HepG2 (cell line): ENCODE data around the gene COBL. TPM values are rescaled to one million over a fixed set of nuclear protein-coding genes. Genes with fewer than 3 reads are reported as not detected.

ENCODE experiments used
- ATAC-seq: fragments of 200-7000 bp; cut with Tn5 transposase; 3 replicates; pipeline ENCODE4 v1.9.1; 2020; ENCODE audit warnings: mild to moderate bottlenecking, moderate library complexity
- BruUV-seq: library from RNA; stranded (reverse); fragments of 400-500 nt; replicated peaks from 2 replicates; lab custom pipeline; 2021; lab: Mats Ljungman, UMichigan
- CTCF ChIA-PET: fragments of 300-600 bp; formaldehyde crosslinking; extraction: SDS; loops from one replicate; lab custom pipeline; 2021; ENCODE audit warnings: low total read pairs, inconsistent platforms, low intra/inter-chr PET ratio; lab: Yijun Ruan, JAX
- POLR2A ChIA-PET: fragments of 350-600 bp; sonication (Branson Sonifier 250); formaldehyde crosslinking; loops from one replicate; lab custom pipeline; 2020; ENCODE audit warnings: antibody characterized with exemption, inconsistent platforms; lab: Yijun Ruan, JAX
- DNase-seq: peaks from one replicate; pipeline ENCODE4 v3.0.0-alpha.2; 2015; ENCODE audit warnings: low spot score
- FAIRE-seq: peaks from 3 replicates; lab custom pipeline; 2011; peaks lifted over from hg19 to GRCh38; lab: Jason Lieb, UNC
- H2AFZ ChIP-seq: one replicate; pipeline ENCODE4 v1.6.1; 2011; ENCODE audit warnings: low read length, inconsistent platforms
- H3K27ac ChIP-seq: fragments of 300-600 bp; 3 replicates; pipeline ENCODE4 v1.8.0; 2011; ENCODE audit warnings: mixed run types, mild to moderate bottlenecking, mixed read lengths, low read length, inconsistent platforms; ENCODE audit not compliant: insufficient read depth; ENCODE audit errors: extremely low read length
- H3K27me3 ChIP-seq, 2 experiments: fragments of 200-600 bp in 1 of 2; 2 replicates in 1 of 2; 3 replicates in 1 of 2; pipeline versions ENCODE4 v1.6.0 to v1.8.0; 2011; ENCODE audit warnings: low read length in 2 of 2, mild to moderate bottlenecking in 2 of 2, moderate library complexity in 2 of 2, inconsistent platforms in 1 of 2; ENCODE audit not compliant: insufficient read depth in 2 of 2, control insufficient read depth in 1 of 2
- H3K36me3 ChIP-seq, 2 experiments: fragments of 200-600 bp in 1 of 2; replicated peaks in 1 of 2; 2 replicates in 1 of 2; 3 replicates in 1 of 2; pipeline versions ENCODE4 v1.5.1 to v1.8.0; 2011; ENCODE audit warnings: low read length in 2 of 2, inconsistent platforms in 1 of 2; ENCODE audit not compliant: insufficient read depth in 2 of 2, control insufficient read depth in 1 of 2
- H3K4me1 ChIP-seq: 2 replicates; pipeline ENCODE4 v1.5.1; 2012; ENCODE audit warnings: low read length, inconsistent platforms; ENCODE audit not compliant: insufficient read depth
- H3K4me2 ChIP-seq: 2 replicates; pipeline ENCODE4 v1.6.0; 2011; ENCODE audit warnings: low read depth, low read length, inconsistent platforms
- H3K4me3 ChIP-seq, 3 experiments: fragments of 200-600 bp in 1 of 3; sonication (generic), shearing (Covaris generic) in 1 of 3; replicated peaks in 1 of 3; 2 replicates each; pipeline ENCODE4 v1.5.1; 2011 to 2016; ENCODE audit warnings: low read length in 3 of 3, inconsistent platforms in 2 of 3, low read depth in 2 of 3, mild to moderate bottlenecking in 2 of 3, control low read depth in 1 of 3, mixed read lengths in 1 of 3; ENCODE audit not compliant: insufficient read depth in 1 of 3
- H3K79me2 ChIP-seq: one replicate; pipeline ENCODE4 v1.6.1; 2011; ENCODE audit warnings: low read length, inconsistent platforms; ENCODE audit not compliant: insufficient read depth
- H3K9ac ChIP-seq: 2 replicates; pipeline ENCODE4 v1.6.0; 2011; ENCODE audit warnings: mild to moderate bottlenecking, low read depth, low read length, inconsistent platforms; ENCODE audit not compliant: insufficient read depth
- H3K9me3 ChIP-seq: 2 replicates; pipeline ENCODE4 v1.5.1; 2012; ENCODE audit warnings: mild to moderate bottlenecking, low read length
- H4K20me1 ChIP-seq: 2 replicates; pipeline ENCODE4 v1.6.0; 2011; ENCODE audit warnings: inconsistent platforms, mild to moderate bottlenecking, low read length, moderate library complexity; ENCODE audit not compliant: insufficient read depth
- EP300 ChIP-seq, 3 experiments: sonication (generic) in 1 of 3; formaldehyde crosslinking in 1 of 3; IDR thresholded peaks; 2 replicates each; pipeline versions ENCODE4 v1.5.1 to v1.6.1; 2011 to 2020; ENCODE audit warnings: low read depth in 2 of 3, low read length in 2 of 3, borderline replicate concordance in 1 of 3, improper control_type of control experiment in 1 of 3, mild to moderate bottlenecking in 1 of 3, missing genetic modification reagents in 1 of 3, moderate library complexity in 1 of 3
- JUNB ChIP-seq: sonication (generic); formaldehyde crosslinking; IDR thresholded peaks from 2 replicates; pipeline ENCODE4 v1.8.0; 2022; ENCODE audit warnings: missing genetic modification reagents, mild to moderate bottlenecking, borderline replicate concordance
- KDM6A ChIP-seq: IDR thresholded peaks from 2 replicates; pipeline ENCODE4 v1.6.1; 2016; ENCODE audit warnings: low read depth
- MEIS2 ChIP-seq: sonication (generic); formaldehyde crosslinking; IDR thresholded peaks from 2 replicates; pipeline ENCODE4 v1.9.0; 2021; ENCODE audit warnings: mild to moderate bottlenecking, missing genetic modification reagents
- PAF1 ChIP-seq: IDR thresholded peaks from 2 replicates; pipeline ENCODE4 v1.6.1; 2016; ENCODE audit warnings: missing genetic modification reagents, missing compliant biosample characterization
- SKI ChIP-seq: fragments of 450-650 bp; IDR thresholded peaks from one replicate; pipeline ENCODE4 v1.6.1; 2018; ENCODE audit warnings: mild to moderate bottlenecking; ENCODE audit not compliant: partially characterized antibody
- ZFAT ChIP-seq: sonication (generic); formaldehyde crosslinking; conservative IDR thresholded peaks from 2 replicates; pipeline ENCODE4 v1.8.1; 2023; ENCODE audit warnings: missing genetic modification reagents, inconsistent platforms
- ZNF383 ChIP-seq: sonication (generic); formaldehyde crosslinking; IDR thresholded peaks from 2 replicates; pipeline ENCODE4 v1.4.0; 2020; ENCODE audit warnings: missing genetic modification reagents, mild to moderate bottlenecking, borderline replicate concordance
- WGBS: methylation state at CpG from one replicate; pipeline ENCODE4 v1.1.6; 2017; ENCODE audit warnings: low lambda C conversion rate; 5-methylcytosine and 5-hydroxymethylcytosine counted together
- in situ Hi-C: cut with HindIII; loops from 2 replicates; pipeline ENCODE4 v1.10.0; 2017; ENCODE audit warnings: low pct_unique_long_range_greater_than_20kb; ENCODE audit not compliant: extremely low pct_ligation_motif_present
- intact Hi-C: fragments of 100-400 bp; cut with micrococcal nuclease; formaldehyde crosslinking; loops from one replicate; pipeline ENCODE4 v1.10.0; 2022; ENCODE audit not compliant: unreplicated experiment
- polyA plus RNA-seq, 8 experiments: library from polyadenylated mRNA; depleted of rRNA in 3 of 8; stranded (reverse) in 7 of 8; unstranded in 1 of 8; fragments of >200 nt; fragmentation: Illumina TruSeq in 4 of 8; extraction: Trizol in 4 of 8; gene quantifications; 2 replicates each; pipeline versions ENCODE4 v1.2.1 to v1.2.3, GENCODE V29; 2011 to 2016; ENCODE audit warnings: low read depth in 4 of 8, missing spikeins in 1 of 8, mixed read lengths in 1 of 8; ENCODE audit not compliant: insufficient read depth in 1 of 8
- total RNA-seq, 5 experiments: library from RNA; depleted of rRNA; stranded (reverse); fragments of >200 nt; fragmentation: Illumina TruSeq; extraction: Trizol; gene quantifications; 2 replicates each; pipeline ENCODE4 v1.2.3, GENCODE V29; 2016; ENCODE audit warnings: low read depth in 1 of 5
- TF ChIP-seq, protein P1 (sequence below): sonication (generic); formaldehyde crosslinking; IDR thresholded peaks from 2 replicates; pipeline ENCODE4 v1.8.1; 2023; ENCODE audit warnings: mild to moderate bottlenecking, missing genetic modification reagents
- TF ChIP-seq, protein P2 (sequence below): sonication (generic); formaldehyde crosslinking; conservative IDR thresholded peaks from 2 replicates; pipeline ENCODE4 v1.4.0; 2020; ENCODE audit warnings: mild to moderate bottlenecking, missing genetic modification reagents, moderate library complexity
- TF ChIP-seq, protein P3 (sequence below): sonication (generic); formaldehyde crosslinking; IDR thresholded peaks from 2 replicates; pipeline ENCODE4 v1.9.0; 2021; ENCODE audit warnings: missing genetic modification reagents, borderline replicate concordance

The COBL gene
- total and polyA plus RNA-seq, 2 of the 13 experiments (the other 11 are each of a cell fraction or from before 2014, with no cell fraction given) = 3.8 to 4.9 TPM

DNA sequence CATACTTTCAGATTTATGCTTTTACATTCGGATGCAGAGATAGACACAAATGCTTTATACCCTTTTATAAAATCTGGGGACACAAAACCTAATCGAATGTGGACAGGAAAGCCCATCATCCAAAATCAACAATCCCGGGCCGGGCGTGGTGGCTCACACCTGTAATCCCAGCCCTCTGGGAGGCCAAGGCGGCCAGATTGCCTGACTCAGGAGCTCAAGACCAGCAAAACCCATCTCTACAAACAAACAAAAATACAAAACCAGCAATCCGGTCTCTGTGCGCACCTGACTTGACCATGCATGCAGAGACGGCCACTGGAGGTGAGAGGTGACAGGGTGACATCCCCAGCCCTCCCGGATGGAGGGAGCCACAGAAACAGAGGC lies 13.5 kb downstream of the COBL start:
- Histone ChIP-seq H3K4me2 (no peak overlapping the region), H3K4me1 (no peaks in the 10 kb centered on the region), H2AFZ (no peak overlapping the region), H3K27ac (no peak overlapping the region), H3K9me3 (no peaks in the 10 kb centered on the region), H4K20me1 (peaks cover 7% of the 10 kb centered on the region; the same call in 1 of the 2 replicates), H3K4me3 (no peak overlapping the region), H3K79me2 (peaks cover 35% of the 10 kb centered on the region), H3K27me3 (no peaks in the 10 kb centered on the region), H3K9ac (no peak overlapping the region), H3K36me3 (no peaks in the 10 kb centered on the region)
- no peak for DNase-seq
- FAIRE-seq = no peak
- WGBS = 94% methylated on average over 10 of the region's 10 CpGs
- no peak for ATAC-seq
- ChIA-PET POLR2A (no interaction called here), CTCF (no interaction called here)
- intact Hi-C loops = no loop called here
- BruUV-seq = no TSS peak
- in situ Hi-C loops = no loop called here
- TF ChIP-seq ZFAT (CRISPR knock-in tag) (no peak), SKI (no peak), JUNB (CRISPR knock-in tag) (no peak)

DNA sequence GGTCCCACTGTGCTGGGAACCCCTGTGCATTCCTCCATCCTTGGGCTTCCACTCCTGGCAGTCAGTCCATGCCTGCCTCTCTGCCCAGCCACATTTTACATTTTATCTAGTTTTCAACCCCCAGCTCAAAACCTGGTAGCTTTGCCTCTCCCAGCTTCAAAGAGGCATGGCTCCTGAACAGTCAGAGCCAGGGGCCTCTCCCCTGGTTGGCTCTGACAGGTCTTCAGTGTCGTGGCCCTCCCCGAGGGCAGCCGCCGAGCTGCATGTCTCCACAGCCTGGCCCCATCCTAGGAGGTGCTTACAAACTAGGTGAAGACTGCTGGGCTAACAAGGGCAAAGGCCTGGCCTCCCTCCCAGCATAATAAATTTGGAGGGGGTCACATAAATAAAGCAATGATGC lies 14.8 kb downstream of the COBL start:
- intact Hi-C loops = no loop called here
- Histone ChIP-seq H2AFZ (no peak overlapping the region), H3K79me2 (peaks cover 38% of the 10 kb centered on the region), H3K27ac (no peak overlapping the region), H3K4me2 (no peak overlapping the region), H3K9ac (no peak overlapping the region), H3K4me3 (no peak overlapping the region), H3K9me3 (no peaks in the 10 kb centered on the region), H3K27me3 (no peaks in the 10 kb centered on the region), H3K4me1 (no peaks in the 10 kb centered on the region), H4K20me1 (peaks cover 7% of the 10 kb centered on the region; the same call in 1 of the 2 replicates), H3K36me3 (no peaks in the 10 kb centered on the region)
- 80% methylated on average over 2 of the region's 4 CpGs for WGBS
- no peak for ATAC-seq
- no peak for FAIRE-seq
- in situ Hi-C loops = no loop called here
- no peak for DNase-seq
- CTCF ChIA-PET = no interaction called here
- POLR2A ChIA-PET = no interaction called here
- BruUV-seq = no TSS peak
- TF ChIP-seq, protein P1, sequence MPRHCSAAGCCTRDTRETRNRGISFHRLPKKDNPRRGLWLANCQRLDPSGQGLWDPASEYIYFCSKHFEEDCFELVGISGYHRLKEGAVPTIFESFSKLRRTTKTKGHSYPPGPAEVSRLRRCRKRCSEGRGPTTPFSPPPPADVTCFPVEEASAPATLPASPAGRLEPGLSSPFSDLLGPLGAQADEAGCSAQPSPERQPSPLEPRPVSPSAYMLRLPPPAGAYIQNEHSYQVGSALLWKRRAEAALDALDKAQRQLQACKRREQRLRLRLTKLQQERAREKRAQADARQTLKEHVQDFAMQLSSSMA (CRISPR knock-in tag) = no peak
- no peak for TF ChIP-seq PAF1 (CRISPR knock-in tag)
- no peak for TF ChIP-seq KDM6A
- no peak for TF ChIP-seq EP300 (IDR thresholded peaks at IDR 0.05; ENCODE audit: low read depth in 2 of 2, low read length in 2 of 2)
- TF ChIP-seq EP300 (CRISPR knock-in tag; IDR thresholded peaks at IDR 0.05; ENCODE audit: borderline replicate concordance) = no peak
- no peak for TF ChIP-seq MEIS2 (CRISPR knock-in tag)
- no peak for TF ChIP-seq ZNF383 (CRISPR knock-in tag)
- TF ChIP-seq, protein P2, sequence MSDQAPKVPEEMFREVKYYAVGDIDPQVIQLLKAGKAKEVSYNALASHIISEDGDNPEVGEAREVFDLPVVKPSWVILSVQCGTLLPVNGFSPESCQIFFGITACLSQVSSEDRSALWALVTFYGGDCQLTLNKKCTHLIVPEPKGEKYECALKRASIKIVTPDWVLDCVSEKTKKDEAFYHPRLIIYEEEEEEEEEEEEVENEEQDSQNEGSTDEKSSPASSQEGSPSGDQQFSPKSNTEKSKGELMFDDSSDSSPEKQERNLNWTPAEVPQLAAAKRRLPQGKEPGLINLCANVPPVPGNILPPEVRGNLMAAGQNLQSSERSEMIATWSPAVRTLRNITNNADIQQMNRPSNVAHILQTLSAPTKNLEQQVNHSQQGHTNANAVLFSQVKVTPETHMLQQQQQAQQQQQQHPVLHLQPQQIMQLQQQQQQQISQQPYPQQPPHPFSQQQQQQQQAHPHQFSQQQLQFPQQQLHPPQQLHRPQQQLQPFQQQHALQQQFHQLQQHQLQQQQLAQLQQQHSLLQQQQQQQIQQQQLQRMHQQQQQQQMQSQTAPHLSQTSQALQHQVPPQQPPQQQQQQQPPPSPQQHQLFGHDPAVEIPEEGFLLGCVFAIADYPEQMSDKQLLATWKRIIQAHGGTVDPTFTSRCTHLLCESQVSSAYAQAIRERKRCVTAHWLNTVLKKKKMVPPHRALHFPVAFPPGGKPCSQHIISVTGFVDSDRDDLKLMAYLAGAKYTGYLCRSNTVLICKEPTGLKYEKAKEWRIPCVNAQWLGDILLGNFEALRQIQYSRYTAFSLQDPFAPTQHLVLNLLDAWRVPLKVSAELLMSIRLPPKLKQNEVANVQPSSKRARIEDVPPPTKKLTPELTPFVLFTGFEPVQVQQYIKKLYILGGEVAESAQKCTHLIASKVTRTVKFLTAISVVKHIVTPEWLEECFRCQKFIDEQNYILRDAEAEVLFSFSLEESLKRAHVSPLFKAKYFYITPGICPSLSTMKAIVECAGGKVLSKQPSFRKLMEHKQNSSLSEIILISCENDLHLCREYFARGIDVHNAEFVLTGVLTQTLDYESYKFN = no peak
- TF ChIP-seq, protein P3, sequence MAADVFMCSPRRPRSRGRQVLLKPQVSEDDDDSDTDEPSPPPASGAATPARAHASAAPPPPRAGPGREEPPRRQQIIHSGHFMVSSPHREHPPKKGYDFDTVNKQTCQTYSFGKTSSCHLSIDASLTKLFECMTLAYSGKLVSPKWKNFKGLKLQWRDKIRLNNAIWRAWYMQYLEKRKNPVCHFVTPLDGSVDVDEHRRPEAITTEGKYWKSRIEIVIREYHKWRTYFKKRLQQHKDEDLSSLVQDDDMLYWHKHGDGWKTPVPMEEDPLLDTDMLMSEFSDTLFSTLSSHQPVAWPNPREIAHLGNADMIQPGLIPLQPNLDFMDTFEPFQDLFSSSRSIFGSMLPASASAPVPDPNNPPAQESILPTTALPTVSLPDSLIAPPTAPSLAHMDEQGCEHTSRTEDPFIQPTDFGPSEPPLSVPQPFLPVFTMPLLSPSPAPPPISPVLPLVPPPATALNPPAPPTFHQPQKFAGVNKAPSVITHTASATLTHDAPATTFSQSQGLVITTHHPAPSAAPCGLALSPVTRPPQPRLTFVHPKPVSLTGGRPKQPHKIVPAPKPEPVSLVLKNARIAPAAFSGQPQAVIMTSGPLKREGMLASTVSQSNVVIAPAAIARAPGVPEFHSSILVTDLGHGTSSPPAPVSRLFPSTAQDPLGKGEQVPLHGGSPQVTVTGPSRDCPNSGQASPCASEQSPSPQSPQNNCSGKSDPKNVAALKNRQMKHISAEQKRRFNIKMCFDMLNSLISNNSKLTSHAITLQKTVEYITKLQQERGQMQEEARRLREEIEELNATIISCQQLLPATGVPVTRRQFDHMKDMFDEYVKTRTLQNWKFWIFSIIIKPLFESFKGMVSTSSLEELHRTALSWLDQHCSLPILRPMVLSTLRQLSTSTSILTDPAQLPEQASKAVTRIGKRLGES = no peak
